Measurements from ENCODE around the gene RBM28.

- TF ChIP-seq EZH2 (IDR thresholded peaks at IDR 0.05; ENCODE audit: borderline replicate concordance, low read depth, low read length, poor library complexity, severe bottlenecking), result no peak
- no peak for TF ChIP-seq CTCF (conservative IDR thresholded peaks at IDR 0.05; ENCODE audit: low read depth, low read length)
Measured at GRCh38 chr7:128365432-128365831, 21.7 kb upstream of the RBM28 start.

Measured in A673 (cell line).